Measurements from ENCODE around the gene INTS1.
"Not testable (repeated sequence)": the region's sequence is repeated elsewhere in the genome, so short reads cannot be mapped to it uniquely, and the experiment has no call there.

The INTS1 gene

GRCh38 chr7:1516586-1517251 lies 12.5 kb upstream of the INTS1 start:
- H3K4me3 ChIP-seq (ENCODE audit: low read length) = no peak overlapping the region
- DNase-seq (ENCODE audit: low read depth) = no peak
- no peak for TF ChIP-seq CTCF (conservative IDR thresholded peaks at IDR 0.05; ENCODE audit: low read depth, low read length)

GRCh38 chr7:1515509-1515967 lies 11.3 kb upstream of the INTS1 start:
- DNase-seq (ENCODE audit: low read depth); H3K4me3 ChIP-seq (ENCODE audit: low read length): not testable (repeated sequence)

GRCh38 chr7:1514995-1515401 lies 10.8 kb upstream of the INTS1 start:
- DNase-seq (ENCODE audit: low read depth) = no peak
- no peak overlapping the region for H3K4me3 ChIP-seq (ENCODE audit: low read length)
- no peak for TF ChIP-seq CTCF (conservative IDR thresholded peaks at IDR 0.05; ENCODE audit: low read depth, low read length)

- DNase-seq (ENCODE audit: low read depth) = no peak
- H3K4me3 ChIP-seq (ENCODE audit: low read length) = no peak overlapping the region
- TF ChIP-seq CTCF (conservative IDR thresholded peaks at IDR 0.05; ENCODE audit: low read depth, low read length) = no peak
Observed at GRCh38 chr7:1514407-1514806, 10.2 kb upstream of the INTS1 start.

GRCh38 chr7:1513657-1514095 lies 9.5 kb upstream of the INTS1 start:
- no peak for TF ChIP-seq CTCF (conservative IDR thresholded peaks at IDR 0.05; ENCODE audit: low read depth, low read length)
- no peak for DNase-seq (ENCODE audit: low read depth)
- no peak overlapping the region for H3K4me3 ChIP-seq (ENCODE audit: low read length)

GRCh38 chr7:1512781-1513656 lies 8.8 kb upstream of the INTS1 start:
- no peak overlapping the region for H3K4me3 ChIP-seq (ENCODE audit: low read length)
- TF ChIP-seq CTCF (conservative IDR thresholded peaks at IDR 0.05; ENCODE audit: low read depth, low read length) = no peak
- peak; percentile 41 for DNase-seq (ENCODE audit: low read depth)

GRCh38 chr7:1511444-1512422 lies 7.5 kb upstream of the INTS1 start:
- no peak for DNase-seq (ENCODE audit: low read depth)
- TF ChIP-seq CTCF (conservative IDR thresholded peaks at IDR 0.05; ENCODE audit: low read depth, low read length) = no peak
- no peak overlapping the region for H3K4me3 ChIP-seq (ENCODE audit: low read length)

Data from retinal pigment epithelial cell (primary cell).